H9 (cell line): ENCODE data around the gene MED22. TPM values are rescaled to one million over a fixed set of nuclear protein-coding genes. Genes with fewer than 3 reads are reported as not detected.

ENCODE experiments used
- DNase-seq: peaks from one replicate; pipeline ENCODE4 v3.0.0-alpha.2; 2017
- H2AFZ ChIP-seq: one replicate; pipeline ENCODE4 v1.6.1; 2013; ENCODE audit warnings: mild to moderate bottlenecking, low read length, control low read depth, moderate library complexity
- H2AK5ac ChIP-seq: 2 replicates; pipeline ENCODE4 v1.6.1; 2013; ENCODE audit warnings: low read length, control low read depth, mixed read lengths; ENCODE audit not compliant: insufficient read length
- H2BK120ac ChIP-seq: one replicate; pipeline ENCODE4 v1.6.1; 2013; ENCODE audit warnings: low read depth, mild to moderate bottlenecking, low read length, control low read depth, inconsistent platforms; ENCODE audit not compliant: poor library complexity, severe bottlenecking
- H2BK12ac ChIP-seq: 2 replicates; pipeline ENCODE4 v1.6.1; 2013; ENCODE audit warnings: low read length, control low read depth, mixed read lengths, low read depth; ENCODE audit not compliant: insufficient read length
- H2BK15ac ChIP-seq: 2 replicates; pipeline ENCODE4 v1.6.1; 2013; ENCODE audit warnings: low read depth, low read length, control low read depth
- H2BK20ac ChIP-seq: one replicate; pipeline ENCODE4 v1.6.1; 2013; ENCODE audit warnings: low read depth, mild to moderate bottlenecking, low read length, control low read depth, inconsistent platforms; ENCODE audit not compliant: poor library complexity, severe bottlenecking
- H2BK5ac ChIP-seq: 2 replicates; pipeline ENCODE4 v1.6.1; 2013; ENCODE audit warnings: low read length, control low read depth, mixed read lengths; ENCODE audit not compliant: insufficient read length
- H3K14ac ChIP-seq: 2 replicates; pipeline ENCODE4 v1.6.1; 2013; ENCODE audit warnings: low read length, control low read depth; ENCODE audit not compliant: insufficient read depth
- H3K18ac ChIP-seq: 2 replicates; pipeline ENCODE4 v1.6.1; 2013; ENCODE audit warnings: low read depth, mild to moderate bottlenecking, mixed read lengths, low read length, control low read depth; ENCODE audit not compliant: insufficient read length
- H3K23ac ChIP-seq: 2 replicates; pipeline ENCODE4 v1.6.1; 2013; ENCODE audit warnings: low read length, control low read depth, mixed read lengths, low read depth; ENCODE audit not compliant: insufficient read length
- H3K23me2 ChIP-seq: 2 replicates; pipeline ENCODE4 v1.6.1; 2013; ENCODE audit warnings: low read depth, mild to moderate bottlenecking, mixed read lengths, low read length, control low read depth; ENCODE audit not compliant: insufficient read length, poor library complexity, severe bottlenecking
- H3K27ac ChIP-seq: 2 replicates; pipeline ENCODE4 v1.5.1; 2013; ENCODE audit warnings: low read length, control low read depth, mixed read lengths, low read depth; ENCODE audit not compliant: insufficient read length
- H3K27me3 ChIP-seq: 2 replicates; pipeline ENCODE4 v1.6.1; 2013; ENCODE audit warnings: low read length, control low read depth, inconsistent platforms; ENCODE audit not compliant: insufficient read depth
- H3K4ac ChIP-seq: 2 replicates; pipeline ENCODE4 v1.6.1; 2013; ENCODE audit warnings: low read depth, mild to moderate bottlenecking, control low read depth, inconsistent platforms, low read length, moderate library complexity
- H3K4me1 ChIP-seq: 2 replicates; pipeline ENCODE4 v1.6.1; 2013; ENCODE audit warnings: low read length, control low read depth, inconsistent platforms; ENCODE audit not compliant: insufficient read depth
- H3K4me2 ChIP-seq: 2 replicates; pipeline ENCODE4 v1.6.1; 2013; ENCODE audit warnings: low read length, control low read depth, mixed read lengths; ENCODE audit not compliant: insufficient read length, insufficient read depth
- H3K56ac ChIP-seq: 2 replicates; pipeline ENCODE4 v1.6.1; 2013; ENCODE audit warnings: low read depth, mild to moderate bottlenecking, mixed read lengths, low read length, control low read depth; ENCODE audit not compliant: insufficient read length
- H3K79me1 ChIP-seq: 2 replicates; pipeline ENCODE4 v1.6.1; 2013; ENCODE audit warnings: low read depth, mild to moderate bottlenecking, moderate library complexity, low read length, control low read depth, inconsistent platforms; ENCODE audit not compliant: insufficient read depth, poor library complexity, severe bottlenecking
- H3K79me2 ChIP-seq: 2 replicates; pipeline ENCODE4 v1.6.1; 2013; ENCODE audit warnings: low read length, control low read depth, inconsistent platforms; ENCODE audit not compliant: insufficient read depth
- H3K9ac ChIP-seq: 2 replicates; pipeline ENCODE4 v1.6.1; 2013; ENCODE audit warnings: low read length, control low read depth, mixed read lengths; ENCODE audit not compliant: insufficient read length; ENCODE audit errors: extremely low read depth
- H3K9me3 ChIP-seq: one replicate; pipeline ENCODE4 v1.6.1; 2013; ENCODE audit warnings: low read depth, low read length, inconsistent platforms; ENCODE audit not compliant: control insufficient read depth
- H3T11ph ChIP-seq: one replicate; pipeline ENCODE4 v1.6.1; 2013; ENCODE audit warnings: mild to moderate bottlenecking, low read length, control low read depth, inconsistent platforms
- H4K20me1 ChIP-seq: one replicate; pipeline ENCODE4 v1.6.1; 2013; ENCODE audit not compliant: control insufficient read depth, insufficient read length, insufficient read depth
- H4K5ac ChIP-seq: 2 replicates; pipeline ENCODE4 v1.6.1; 2013; ENCODE audit warnings: low read depth, mild to moderate bottlenecking, mixed read lengths, low read length, control low read depth; ENCODE audit not compliant: insufficient read length
- H4K8ac ChIP-seq: replicated peaks from 2 replicates; pipeline ENCODE4 v1.6.1; 2013; ENCODE audit warnings: low read length, control low read depth, mixed read lengths, low read depth; ENCODE audit not compliant: insufficient read length
- H4K91ac ChIP-seq: 2 replicates; pipeline ENCODE4 v1.6.1; 2013; ENCODE audit warnings: low read depth, mild to moderate bottlenecking, moderate library complexity, mixed read lengths, low read length, control low read depth; ENCODE audit not compliant: insufficient read length
- H3K27ac Mint-ChIP-seq, 3 experiments: 2 replicates in 2 of 3; 3 replicates in 1 of 3; pipeline ENCODE4 v1.8.0; 2020 to 2021; ENCODE audit warnings: mixed read lengths in 3 of 3, mild to moderate bottlenecking in 1 of 3, moderate library complexity in 1 of 3
- H3K27me3 Mint-ChIP-seq: 2 replicates; pipeline ENCODE4 v1.8.0; 2021; ENCODE audit warnings: low read depth, mild to moderate bottlenecking, moderate library complexity, mixed read lengths
- H3K36me3 Mint-ChIP-seq, 3 experiments: 2 replicates in 2 of 3; 3 replicates in 1 of 3; pipeline ENCODE4 v1.8.0; 2020 to 2021; ENCODE audit warnings: low read depth in 3 of 3, mixed read lengths in 3 of 3; ENCODE audit not compliant: insufficient read depth in 1 of 3
- H3K4me1 Mint-ChIP-seq, 2 experiments: 2 replicates each; pipeline ENCODE4 v1.8.0; 2020; ENCODE audit warnings: mixed read lengths in 2 of 2
- H3K4me3 Mint-ChIP-seq, 2 experiments: 2 replicates in 1 of 2; 3 replicates in 1 of 2; pipeline ENCODE4 v1.8.0; 2020 to 2021; ENCODE audit warnings: mild to moderate bottlenecking in 2 of 2, mixed read lengths in 2 of 2, moderate library complexity in 1 of 2
- H3K9me3 Mint-ChIP-seq, 2 experiments: 2 replicates in 1 of 2; 3 replicates in 1 of 2; pipeline ENCODE4 v1.8.0; 2020; ENCODE audit warnings: mild to moderate bottlenecking in 2 of 2, mixed read lengths in 2 of 2, moderate library complexity in 1 of 2
- CTCF ChIP-seq: fragments of 200-600 bp; sonication (generic); conservative IDR thresholded peaks from 3 replicates; pipeline ENCODE4 v1.8.0; 2021; ENCODE audit warnings: antibody characterized with exemption, mild to moderate bottlenecking
- WGBS: extraction: QIAGEN DNeasy Blood & Tissue Kit; methylation state at CpG from one replicate; pipeline ENCODE4 v1.1.7; 2013; ENCODE audit warnings: missing lambda C conversion rate, low lambda C conversion rate, mixed read lengths; ENCODE audit not compliant: insufficient read length; ENCODE audit errors: extremely low coverage; 5-methylcytosine and 5-hydroxymethylcytosine counted together
- total RNA-seq: library from RNA; stranded (reverse); gene quantifications from 2 replicates; pipeline ENCODE4 v1.2.1, GENCODE V29; 2021

The MED22 gene
- total RNA-seq, 1 experiment from 2014 or later: 60.1 TPM

DNA sequence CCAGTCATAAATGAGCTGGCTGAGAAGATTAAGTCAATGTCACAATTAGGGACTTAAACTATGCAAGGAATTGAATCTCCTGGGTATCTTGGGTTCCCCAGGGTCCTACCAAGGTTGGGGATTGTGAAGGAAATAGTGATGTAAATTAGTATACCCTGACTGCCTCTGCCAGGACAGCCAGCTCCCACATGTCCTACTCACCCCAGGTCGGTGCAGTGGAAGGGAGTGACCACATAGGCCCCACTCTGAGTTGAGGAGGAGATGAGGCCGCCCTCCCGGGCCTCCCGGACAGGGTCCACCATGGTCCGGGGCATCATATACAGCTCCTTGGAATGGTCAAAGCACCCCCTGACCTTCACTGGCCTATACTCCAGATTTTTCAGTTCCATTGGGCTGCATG lies 5.6 kb upstream of the MED22 start:
- no peaks in the 10 kb centered on the region; the same call in 1 of the 2 replicates for H3K4me1 ChIP-seq
- no peak overlapping the region for H3K4me2 ChIP-seq
- DNase-seq: no peak
- no peaks in the 10 kb centered on the region for H4K20me1 ChIP-seq
- no peak overlapping the region for H2BK5ac ChIP-seq
- H2BK12ac ChIP-seq: no peak overlapping the region
- H3K27me3 Mint-ChIP-seq: no peaks in the 10 kb centered on the region
- no peak overlapping the region for H2BK20ac ChIP-seq
- peak overlapping the region in 1 of 2 experiments; percentile 54; a peak in 1 of 5 replicates for H3K4me3 Mint-ChIP-seq
- no peak overlapping the region for H2BK120ac ChIP-seq
- no peak overlapping the region for H3K27ac ChIP-seq
- TF ChIP-seq CTCF: no peak
- peaks cover 5% of the 10 kb centered on the region; the same call in 1 of the 2 replicates for H3K79me2 ChIP-seq
- H4K5ac ChIP-seq: no peak overlapping the region
- H3K23me2 ChIP-seq: peaks cover 15% of the 10 kb centered on the region
- H3K9me3 Mint-ChIP-seq: peaks cover 0 to 3% of the 10 kb centered on the region in 2 experiments; a peak in 1 of 5 replicates
- H2AK5ac ChIP-seq: no peak overlapping the region
- H3K9ac ChIP-seq: no peak overlapping the region
- H3K9me3 ChIP-seq: no peaks in the 10 kb centered on the region
- H2AFZ ChIP-seq: no peak overlapping the region
- peaks cover 23 to 34% of the 10 kb centered on the region in 2 experiments for H3K4me1 Mint-ChIP-seq
- H3T11ph ChIP-seq: no peak overlapping the region
- WGBS: no CpG with 5 or more reads among the region's 5 CpGs
- no peak overlapping the region for H3K4ac ChIP-seq
- no peak overlapping the region for H3K56ac ChIP-seq
- peaks cover 38 to 61% (median 55%) of the 10 kb centered on the region in 3 experiments for H3K36me3 Mint-ChIP-seq
- H3K23ac ChIP-seq: no peak overlapping the region
- H3K18ac ChIP-seq: no peak overlapping the region
- H4K91ac ChIP-seq: no peak overlapping the region
- H3K14ac ChIP-seq: no peak overlapping the region
- peaks cover 3% of the 10 kb centered on the region for H3K79me1 ChIP-seq
- no peaks in the 10 kb centered on the region for H3K27me3 ChIP-seq
- no peak overlapping the region for H2BK15ac ChIP-seq
- no peak overlapping the region for H4K8ac ChIP-seq
- H3K27ac Mint-ChIP-seq: peak overlapping the region in 2 of 3 experiments; percentile 64 to 80; a peak in 2 of 7 replicates
